ENCODE data around the gene ZWILCH. TPM values are rescaled to one million over a fixed set of nuclear protein-coding genes. Genes with fewer than 3 reads are reported as not detected.
A peak's percentile ranks its signal among the peaks of the same experiment; 100 is the strongest.

ZWILCH gene
- total RNA-seq, 1 experiment from 2014 or later: 39.9 TPM

- CTCF ChIA-PET: interaction anchor here (0.7 to 1.7 kb wide), 4 partner anchors 35 to 271 kb away, joined by 3 to 13 read pairs (median 8); partner anchors contain the start of gene ZWILCH
- Histone ChIP-seq H3K27me3 (ENCODE audit: control insufficient read depth, insufficient read depth, low read length) (no peaks in the 10 kb centered on the region), H3K36me3 (ENCODE audit: control insufficient read depth, insufficient read depth, low read length) (no peaks in the 10 kb centered on the region), H3K4me1 (ENCODE audit: control insufficient read depth, insufficient read depth, low read length) (peaks cover 7% of the 10 kb centered on the region; the same call in 1 of the 2 replicates), H3K4me3 (ENCODE audit: low read depth in 2 of 2, low read length in 2 of 2) (peak overlapping the region in 1 of 2 experiments; percentile 16; a peak in 1 of 4 replicates), H3K27ac (ENCODE audit: low read length) (no peak overlapping the region), H3K9me3 (ENCODE audit: control insufficient read depth, insufficient read depth, low read depth, low read length) (no peaks in the 10 kb centered on the region)
- no peak for TF ChIP-seq SIN3A (IDR thresholded peaks at IDR 0.05; ENCODE audit: borderline replicate concordance, insufficient read depth, low read depth, low read length)
- TF ChIP-seq TCF7L2 (IDR thresholded peaks at IDR 0.05; ENCODE audit: low read depth, low read length): no peak
- no peak for TF ChIP-seq REST (IDR thresholded peaks at IDR 0.05; ENCODE audit: insufficient read depth in 1 of 2, low read depth in 2 of 2, low read length in 1 of 2)
- peak; percentile 89 for TF ChIP-seq CTCF (IDR thresholded peaks at IDR 0.05)
- TF ChIP-seq POLR2AphosphoS5 (IDR thresholded peaks at IDR 0.05; ENCODE audit: low read depth, low read length): no peak
- peak; percentile 38 for DNase-seq (ENCODE audit: low read depth, low spot score)
- POLR2A ChIA-PET: interaction anchor here (0.5 to 0.7 kb wide), 2 partner anchors 65 to 960 kb away, joined by 3 to 6 read pairs; no protein-coding TSS in a partner anchor
- ATAC-seq: peak; percentile 87
- in situ Hi-C loops (cut with HindIII; ENCODE audit: low pct_unique_long_range_greater_than_20kb, low sequenced_read_pairs) (no loop called here), intact Hi-C loops (cut with micrococcal nuclease; ENCODE audit: unreplicated experiment) (no loop called here)
- BruUV-seq (replicated peaks): no TSS peak
These were observed 61.9 kb downstream of the ZWILCH start for GRCh38 chr15:66566963-66567531.

GRCh38 chr15:66567897-66568296 is 62.8 kb downstream of the ZWILCH start:
- in situ Hi-C loops (cut with HindIII; ENCODE audit: low pct_unique_long_range_greater_than_20kb, low sequenced_read_pairs): no loop called here
- ATAC-seq (no peak), DNase-seq (ENCODE audit: low read depth, low spot score) (no peak)
- Histone ChIP-seq H3K4me3 (ENCODE audit: low read depth in 2 of 2, low read length in 2 of 2) (no peak overlapping the region), H3K36me3 (ENCODE audit: control insufficient read depth, insufficient read depth, low read length) (no peaks in the 10 kb centered on the region), H3K27ac (ENCODE audit: low read length) (no peak overlapping the region), H3K4me1 (ENCODE audit: control insufficient read depth, insufficient read depth, low read length) (peaks cover 7% of the 10 kb centered on the region; the same call in 1 of the 2 replicates), H3K27me3 (ENCODE audit: control insufficient read depth, insufficient read depth, low read length) (no peaks in the 10 kb centered on the region), H3K9me3 (ENCODE audit: control insufficient read depth, insufficient read depth, low read depth, low read length) (no peaks in the 10 kb centered on the region)
- CTCF ChIA-PET: interaction anchor here (0.7 kb wide), 1 partner anchor 36 kb away, joined by 3 read pairs; no protein-coding TSS in a partner anchor
- no TSS peak for BruUV-seq (replicated peaks)
- POLR2A ChIA-PET: interaction anchor here (0.5 to 0.6 kb wide), 2 partner anchors 332 to 960 kb away, joined by 3 read pairs; no protein-coding TSS in a partner anchor
- intact Hi-C loops (cut with micrococcal nuclease; ENCODE audit: unreplicated experiment): no loop called here
- TF ChIP-seq TCF7L2 (IDR thresholded peaks at IDR 0.05; ENCODE audit: low read depth, low read length) (no peak), POLR2AphosphoS5 (IDR thresholded peaks at IDR 0.05; ENCODE audit: low read depth, low read length) (no peak), CTCF (IDR thresholded peaks at IDR 0.05) (no peak)
